ENCODE results near the gene DYNLL2.

- peak; percentile 27 for TF ChIP-seq CTCF (IDR thresholded peaks at IDR 0.05)
- no peak for TF ChIP-seq EZH2 (IDR thresholded peaks at IDR 0.05)
Observed at GRCh38 chr17:58096892-58097291, 13.7 kb downstream of the DYNLL2 start.
